Measurements from ENCODE around the gene ZNF524. TPM values are rescaled to one million over a fixed set of nuclear protein-coding genes. Genes with fewer than 3 reads are reported as not detected.
"Not testable (repeated sequence)": the region's sequence is repeated elsewhere in the genome, so short reads cannot be mapped to it uniquely, and the experiment has no call there.

Gene ZNF524
- total RNA-seq, 2 donors from 2014 or later: 29.7 to 45.4 TPM

GRCh38 chr19:55563261-55563690 lies 36.8 kb upstream of the ZNF524 start:
- Histone ChIP-seq H3K4me1 (peaks cover 16% of the 10 kb centered on the region), H3K27ac (peak overlapping the region; percentile 42 to 77 (median 60)), H3K36me3 (replicated peaks in 1 of 2; ENCODE audit: insufficient read depth in 1 of 2, low read depth in 2 of 2) (no peaks in the 10 kb centered on the region), H3K9me3 (no peaks in the 10 kb centered on the region), H3K4me3 (no peak overlapping the region), H3K27me3 (peaks cover 0 to 3% of the 10 kb centered on the region in 2 donors)
- TF ChIP-seq POLR2A (IDR thresholded peaks at IDR 0.05) (peak; percentile 38 to 78 (median 70)), CTCF (IDR thresholded peaks at IDR 0.05) (no peak)
- intact Hi-C loops (cut with DNase I): no loop called here
- ATAC-seq (peak; percentile 85), DNase-seq (peak; percentile 36 to 80 (median 74))
- WGBS, 2 donors: 44 to 55% methylated on average over 12 of the region's 12 CpGs

- Histone ChIP-seq H3K27me3 (no peaks in the 10 kb centered on the region), H3K9me3 (no peaks in the 10 kb centered on the region), H3K4me3 (no peak overlapping the region), H3K4me1 (peaks cover 16% of the 10 kb centered on the region), H3K36me3 (replicated peaks in 1 of 2; ENCODE audit: insufficient read depth in 1 of 2, low read depth in 2 of 2) (no peaks in the 10 kb centered on the region), H3K27ac (no peak overlapping the region)
- 41 to 57% methylated on average over 9 of the region's 9 CpGs for WGBS, 2 donors
- intact Hi-C loops (cut with DNase I): no loop called here
- no peak for ATAC-seq
- no peak for DNase-seq
- TF ChIP-seq POLR2A (IDR thresholded peaks at IDR 0.05): no peak
- no peak for TF ChIP-seq CTCF (IDR thresholded peaks at IDR 0.05)
Observed at GRCh38 chr19:55566823-55567222, 33.3 kb upstream of the ZNF524 start.

- no peak overlapping the region for H3K4me3 ChIP-seq
- H3K27ac ChIP-seq: no peak overlapping the region
- DNase-seq (no peak), ATAC-seq (no peak)
- H3K36me3 ChIP-seq (replicated peaks in 1 of 2; ENCODE audit: insufficient read depth in 1 of 2, low read depth in 2 of 2): no peaks in the 10 kb centered on the region
- no peaks in the 10 kb centered on the region for H3K27me3 ChIP-seq
- no peaks in the 10 kb centered on the region for H3K9me3 ChIP-seq
- intact Hi-C loops (cut with DNase I): no loop called here
- no peak for TF ChIP-seq POLR2A (IDR thresholded peaks at IDR 0.05)
- TF ChIP-seq CTCF (IDR thresholded peaks at IDR 0.05): no peak
- peaks cover 16% of the 10 kb centered on the region for H3K4me1 ChIP-seq
Observed at GRCh38 chr19:55567708-55568328, 32.3 kb upstream of the ZNF524 start.

- H3K27ac ChIP-seq; intact Hi-C loops (cut with DNase I); H3K36me3 ChIP-seq (replicated peaks in 1 of 2; ENCODE audit: insufficient read depth in 1 of 2, low read depth in 2 of 2); ATAC-seq; H3K4me1 ChIP-seq; H3K4me3 ChIP-seq; H3K27me3 ChIP-seq; H3K9me3 ChIP-seq; DNase-seq: not testable (repeated sequence)
- WGBS, 2 donors: 72 to 87% methylated on average over 3 to 5 of the region's 5 CpGs
Observed at GRCh38 chr19:55569477-55569876, 30.6 kb upstream of the ZNF524 start.

GRCh38 chr19:55573929-55574328 lies 26.2 kb upstream of the ZNF524 start:
- H3K9me3 ChIP-seq; H3K36me3 ChIP-seq (replicated peaks in 1 of 2; ENCODE audit: insufficient read depth in 1 of 2, low read depth in 2 of 2); DNase-seq; H3K27me3 ChIP-seq; intact Hi-C loops (cut with DNase I); H3K4me1 ChIP-seq; ATAC-seq; H3K4me3 ChIP-seq; H3K27ac ChIP-seq: not testable (repeated sequence)
- WGBS, 2 donors: 78 to 82% methylated on average over 6 of the region's 6 CpGs

GRCh38 chr19:55576746-55577145 lies 23.3 kb upstream of the ZNF524 start:
- ATAC-seq (no peak), DNase-seq (no peak)
- Histone ChIP-seq H3K36me3 (replicated peaks in 1 of 2; ENCODE audit: insufficient read depth in 1 of 2, low read depth in 2 of 2) (no peaks in the 10 kb centered on the region), H3K27ac (no peak overlapping the region), H3K9me3 (no peaks in the 10 kb centered on the region), H3K4me1 (peaks cover 18% of the 10 kb centered on the region), H3K27me3 (no peaks in the 10 kb centered on the region), H3K4me3 (no peak overlapping the region)
- TF ChIP-seq POLR2A (IDR thresholded peaks at IDR 0.05) (no peak), CTCF (IDR thresholded peaks at IDR 0.05) (no peak)
- WGBS, 2 donors: 81 to 85% methylated on average over 5 of the region's 5 CpGs
- intact Hi-C loops (cut with DNase I): no loop called here

All from body of pancreas (tissue), 4 donors.